SK-N-MC (cell line): ENCODE measurements around the gene HBG1.

Experiments used
- EZH2 ChIP-seq: fragments of 200-600 bp; sonication (generic); IDR thresholded peaks from one replicate; pipeline ENCODE4 v1.6.1; 2017; ENCODE audit warnings: antibody characterized with exemption
- POLR2AphosphoS5 ChIP-seq: IDR thresholded peaks from 2 replicates; pipeline ENCODE4 v1.6.1; 2012; ENCODE audit warnings: mild to moderate bottlenecking, low read depth, low read length, borderline replicate concordance

DNA sequence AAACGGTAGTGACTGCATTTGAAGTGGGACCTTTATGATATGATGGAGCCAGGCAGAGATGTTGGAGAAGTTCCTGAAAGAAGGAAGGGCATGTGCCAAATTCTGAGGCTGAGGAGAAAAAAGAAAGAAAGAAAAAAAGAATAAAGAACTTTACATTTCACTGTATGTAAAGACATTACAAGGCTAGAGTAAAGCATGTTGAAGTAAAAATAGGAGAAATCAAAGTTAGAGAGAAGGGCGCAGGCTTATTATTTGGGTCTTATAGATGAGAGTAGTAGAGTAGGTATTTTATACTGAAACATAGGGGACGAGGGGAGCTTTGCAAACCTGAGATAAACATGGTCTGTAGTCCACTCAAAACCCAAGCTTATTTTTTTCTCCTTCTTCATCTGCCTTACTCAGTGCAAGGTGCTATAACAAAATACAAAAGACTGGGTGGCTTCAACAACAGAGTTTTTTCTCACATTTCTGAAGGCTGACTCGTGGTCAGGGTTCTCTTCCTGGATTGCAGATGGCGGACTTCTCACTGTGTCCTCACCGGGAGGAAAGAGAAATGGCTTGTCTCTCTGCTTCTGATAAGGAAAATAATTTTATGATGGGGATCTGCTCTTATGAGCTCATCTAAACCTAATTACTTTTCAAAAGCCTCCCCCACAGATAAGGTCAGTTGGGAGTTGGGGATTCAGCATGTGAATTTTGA, 2.7 kb downstream of the HBG1 start:
- TF ChIP-seq EZH2 (no peak), POLR2AphosphoS5 (no peak)
